ENCODE results near the gene CLN3.

CLN3 gene

DNA sequence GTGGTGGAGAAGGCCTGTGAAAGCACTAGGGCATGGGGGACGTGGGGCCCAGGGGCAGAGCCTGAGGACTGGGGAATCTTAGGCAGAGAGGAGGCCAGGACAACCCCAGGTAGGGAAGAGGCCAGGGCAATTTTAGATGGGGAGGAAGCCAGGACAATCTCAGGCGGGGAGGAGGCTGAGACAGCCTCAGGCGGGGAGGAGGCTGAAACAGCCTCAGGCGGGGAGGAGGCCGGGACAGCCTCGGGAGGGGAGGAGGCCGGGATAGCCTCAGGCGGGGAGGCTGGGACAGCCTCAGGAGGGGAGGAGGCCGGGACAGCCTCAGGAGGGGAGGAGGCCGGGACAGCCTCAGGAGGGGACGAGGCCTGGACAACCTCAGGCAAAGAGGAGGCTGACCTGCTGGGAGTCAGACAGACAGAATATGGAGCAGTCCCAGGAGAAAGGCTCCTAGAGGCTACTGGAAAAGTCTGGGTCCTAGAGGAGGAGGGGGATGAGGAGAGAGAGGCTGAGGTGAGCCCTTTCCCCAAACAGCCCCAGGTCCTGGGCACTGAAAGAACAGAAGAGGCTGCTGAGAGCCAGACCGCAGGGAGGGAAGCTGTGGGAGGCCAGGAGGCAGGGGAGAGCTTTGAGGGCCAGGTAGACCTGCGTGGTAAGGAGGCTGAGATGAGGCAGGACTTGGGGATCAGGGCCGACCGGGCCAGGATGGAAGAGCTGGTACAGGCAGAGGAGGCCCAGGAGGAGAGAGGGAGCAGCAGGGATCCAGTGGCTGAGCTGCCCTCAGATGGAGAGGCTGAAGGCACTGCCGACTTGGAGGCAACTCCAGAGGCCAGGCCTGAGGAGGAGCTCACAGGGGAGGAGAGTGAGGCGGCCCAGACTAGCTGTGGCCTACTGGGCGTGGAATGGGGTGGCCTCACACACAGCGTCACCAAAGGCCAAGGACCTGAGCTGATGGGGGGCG is 4.2 kb upstream of the CLN3 start:
- Histone ChIP-seq H3K9me3 (no peaks in the 10 kb centered on the region), H3K36me3 (no peaks in the 10 kb centered on the region), H3K27me3 (no peaks in the 10 kb centered on the region), H3K4me1 (no peaks in the 10 kb centered on the region), H3K4me3 (ENCODE audit: low read depth, low read length) (no peak overlapping the region)
- no peak for DNase-seq
- TF ChIP-seq, protein P1, sequence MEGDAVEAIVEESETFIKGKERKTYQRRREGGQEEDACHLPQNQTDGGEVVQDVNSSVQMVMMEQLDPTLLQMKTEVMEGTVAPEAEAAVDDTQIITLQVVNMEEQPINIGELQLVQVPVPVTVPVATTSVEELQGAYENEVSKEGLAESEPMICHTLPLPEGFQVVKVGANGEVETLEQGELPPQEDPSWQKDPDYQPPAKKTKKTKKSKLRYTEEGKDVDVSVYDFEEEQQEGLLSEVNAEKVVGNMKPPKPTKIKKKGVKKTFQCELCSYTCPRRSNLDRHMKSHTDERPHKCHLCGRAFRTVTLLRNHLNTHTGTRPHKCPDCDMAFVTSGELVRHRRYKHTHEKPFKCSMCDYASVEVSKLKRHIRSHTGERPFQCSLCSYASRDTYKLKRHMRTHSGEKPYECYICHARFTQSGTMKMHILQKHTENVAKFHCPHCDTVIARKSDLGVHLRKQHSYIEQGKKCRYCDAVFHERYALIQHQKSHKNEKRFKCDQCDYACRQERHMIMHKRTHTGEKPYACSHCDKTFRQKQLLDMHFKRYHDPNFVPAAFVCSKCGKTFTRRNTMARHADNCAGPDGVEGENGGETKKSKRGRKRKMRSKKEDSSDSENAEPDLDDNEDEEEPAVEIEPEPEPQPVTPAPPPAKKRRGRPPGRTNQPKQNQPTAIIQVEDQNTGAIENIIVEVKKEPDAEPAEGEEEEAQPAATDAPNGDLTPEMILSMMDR (IDR thresholded peaks at IDR 0.05; ENCODE audit: low read depth, low read length) = no peak

DNA sequence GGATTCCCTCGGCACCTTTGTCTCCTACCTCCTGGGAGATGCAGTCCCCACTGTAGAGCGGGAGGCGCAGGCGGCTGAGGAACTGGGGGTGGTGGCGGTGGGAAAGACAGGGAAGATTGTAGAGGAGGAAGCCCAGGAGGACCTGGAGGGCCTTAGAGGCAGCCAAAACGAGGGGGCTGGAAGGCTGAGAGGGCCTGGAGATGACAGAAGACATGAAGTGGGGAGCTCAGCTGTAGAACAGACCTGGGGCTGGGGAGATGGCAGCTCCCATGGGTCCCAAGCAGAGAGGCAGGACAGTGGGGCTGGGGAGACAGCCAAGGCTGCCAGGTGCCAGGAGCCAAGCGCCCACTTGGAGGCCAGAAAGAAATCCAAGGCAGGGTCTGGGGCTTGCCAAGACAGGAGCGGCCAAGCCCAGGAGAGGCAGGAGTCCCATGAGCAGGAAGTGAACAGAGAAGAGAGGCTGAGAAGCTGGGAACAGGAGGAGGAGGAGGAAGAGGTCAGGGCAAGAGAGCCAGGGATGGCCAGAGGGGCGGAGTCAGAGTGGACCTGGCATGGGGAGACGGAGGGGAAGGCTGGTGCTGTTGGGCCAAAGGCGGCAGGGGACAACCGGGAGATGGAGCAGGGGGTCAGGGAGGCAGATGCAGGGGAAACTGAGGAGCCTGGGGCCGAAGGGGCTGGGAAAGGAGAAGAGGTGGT is 3.4 kb upstream of the CLN3 start:
- Histone ChIP-seq H3K36me3 (no peaks in the 10 kb centered on the region), H3K27me3 (no peaks in the 10 kb centered on the region), H3K9me3 (no peaks in the 10 kb centered on the region), H3K4me1 (no peaks in the 10 kb centered on the region), H3K4me3 (ENCODE audit: low read depth, low read length) (no peak overlapping the region)
- DNase-seq = no peak
- TF ChIP-seq, protein P1 (IDR thresholded peaks at IDR 0.05; ENCODE audit: low read depth, low read length) = no peak

DNA sequence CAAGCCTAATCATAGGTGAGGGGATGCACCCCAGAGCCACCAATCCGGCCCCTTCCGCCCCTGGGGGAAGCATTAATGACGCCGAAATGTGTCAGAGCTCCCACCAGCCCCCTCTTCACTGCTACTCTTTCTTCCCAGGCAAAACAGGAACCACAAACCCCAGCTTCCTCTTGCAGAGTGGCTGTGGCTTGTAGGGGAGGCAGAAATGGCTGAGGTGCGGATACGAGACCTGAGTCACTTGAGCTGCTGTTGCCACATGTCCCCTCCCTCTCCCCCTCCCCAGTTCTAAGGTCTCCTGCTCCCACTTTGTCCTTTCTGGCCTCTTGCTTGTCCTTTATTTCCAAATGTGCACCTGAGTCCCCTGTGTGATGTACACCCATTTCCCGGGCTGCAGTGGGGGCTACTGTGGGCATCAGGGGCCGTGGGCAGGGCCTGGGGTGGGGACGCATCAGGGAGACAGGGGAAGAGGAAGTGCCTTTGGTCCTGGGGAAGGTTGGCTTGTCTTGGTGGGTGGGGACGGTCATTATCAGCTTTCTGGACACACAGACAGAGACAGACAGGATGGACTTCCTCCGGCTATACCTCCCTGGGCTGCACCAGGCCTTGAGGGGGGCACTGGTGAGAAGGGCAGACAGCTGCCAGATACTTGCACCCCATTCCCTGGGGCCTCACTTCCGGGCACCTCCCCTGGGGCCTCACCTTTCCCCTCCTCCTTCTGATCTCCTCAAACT is 2.4 kb upstream of the CLN3 start, which contains the start of gene APOBR:
APOBR (plus strand) TSS at position 523 of the 731 bp plus-strand sequence; CDS start at position 562, 39 bp downstream.
- Histone ChIP-seq H3K4me3 (ENCODE audit: low read depth, low read length) (no peak within 1 kb of the TSS), H3K4me1 (no peaks in the 10 kb centered on the region)
- TF ChIP-seq, protein P1 (IDR thresholded peaks at IDR 0.05; ENCODE audit: low read depth, low read length) = no peak

DNA sequence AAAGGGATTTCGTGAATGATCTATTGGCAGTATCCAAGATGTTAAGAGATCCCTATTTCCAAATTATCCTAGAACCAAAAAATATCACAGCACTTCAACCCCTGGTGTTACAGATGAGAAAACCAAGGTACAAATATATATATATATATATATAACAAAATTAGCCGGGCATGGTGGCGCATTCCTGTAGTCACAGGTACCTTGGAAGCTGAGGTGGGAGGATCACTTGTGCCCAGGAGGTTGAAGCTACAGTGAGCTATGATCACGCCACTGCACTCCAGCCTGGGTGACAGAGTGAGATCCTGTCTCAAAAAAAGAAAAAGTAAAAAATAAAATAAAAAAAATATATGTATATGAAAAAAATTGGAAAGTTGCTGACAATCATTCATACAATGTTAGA is 637 bp upstream of the CLN3 start:
- TF ChIP-seq, protein P1 (IDR thresholded peaks at IDR 0.05; ENCODE audit: low read depth, low read length) = no peak
- H3K4me1 ChIP-seq = no peaks in the 10 kb centered on the region
- H3K27me3 ChIP-seq = no peaks in the 10 kb centered on the region
- H3K4me3 ChIP-seq (ENCODE audit: low read depth, low read length) = peak overlapping the region; percentile 97
- DNase-seq = no peak
- H3K36me3 ChIP-seq = peaks cover 8% of the 10 kb centered on the region; the same call in 1 of the 2 replicates
- H3K9me3 ChIP-seq = no peaks in the 10 kb centered on the region

More for the DNA sequence above, 2.4 kb upstream of the CLN3 start, which contains the start of gene APOBR:
- Histone ChIP-seq H3K36me3 (no peaks in the 10 kb centered on the region), H3K9me3 (no peaks in the 10 kb centered on the region), H3K27me3 (no peaks in the 10 kb centered on the region)
- no peak for DNase-seq

DNA sequence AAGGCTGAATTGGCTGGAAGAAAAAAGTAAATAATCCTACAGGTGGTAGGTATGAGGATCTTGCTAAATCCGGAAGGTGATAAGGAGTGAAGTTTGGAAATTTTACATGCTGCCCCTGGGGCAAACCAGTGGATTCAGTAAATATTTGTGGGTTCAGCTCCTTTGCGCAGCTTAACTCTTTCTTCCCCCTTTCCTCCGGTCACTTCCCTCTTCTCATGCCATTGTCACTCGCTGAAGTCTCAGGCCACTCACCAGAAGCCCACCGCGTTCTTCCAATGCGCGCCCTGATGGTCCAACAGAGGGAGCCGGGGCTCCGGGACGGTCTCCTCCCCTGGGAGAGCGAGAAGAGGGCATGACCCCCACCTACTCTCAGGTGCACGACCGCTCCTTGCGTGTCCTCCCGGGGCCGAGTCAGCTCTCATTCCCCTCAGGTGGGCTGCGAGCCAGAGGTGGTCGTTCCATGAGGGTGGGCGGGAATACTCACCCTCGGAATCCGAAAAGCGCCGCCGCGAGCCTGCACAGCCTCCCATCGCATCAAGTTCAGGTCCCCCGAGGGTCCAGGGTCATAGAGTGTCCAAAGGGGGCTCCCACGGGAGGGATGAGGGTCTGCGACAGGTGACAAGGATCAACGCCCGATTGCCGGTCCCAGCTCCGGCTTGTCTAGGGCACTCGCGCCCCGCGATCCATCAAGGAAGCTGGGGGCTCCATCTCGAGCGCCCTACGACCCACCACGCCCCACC is 474 bp downstream of the CLN3 start:
- TF ChIP-seq, protein P1 (IDR thresholded peaks at IDR 0.05; ENCODE audit: low read depth, low read length) = peak; percentile 25; the same call in 1 of the 2 replicates
- Histone ChIP-seq H3K4me1 (no peaks in the 10 kb centered on the region), H3K4me3 (ENCODE audit: low read depth, low read length) (peak overlapping the region; percentile 97), H3K9me3 (no peaks in the 10 kb centered on the region), H3K27me3 (no peaks in the 10 kb centered on the region), H3K36me3 (peaks cover 8% of the 10 kb centered on the region; the same call in 1 of the 2 replicates)
- DNase-seq = peak; percentile 33
